ENCODE data around the gene PCDHA6.
"Not testable (repeated sequence)": the region's sequence is repeated elsewhere in the genome, so short reads cannot be mapped to it uniquely, and the experiment has no call there.

DNA sequence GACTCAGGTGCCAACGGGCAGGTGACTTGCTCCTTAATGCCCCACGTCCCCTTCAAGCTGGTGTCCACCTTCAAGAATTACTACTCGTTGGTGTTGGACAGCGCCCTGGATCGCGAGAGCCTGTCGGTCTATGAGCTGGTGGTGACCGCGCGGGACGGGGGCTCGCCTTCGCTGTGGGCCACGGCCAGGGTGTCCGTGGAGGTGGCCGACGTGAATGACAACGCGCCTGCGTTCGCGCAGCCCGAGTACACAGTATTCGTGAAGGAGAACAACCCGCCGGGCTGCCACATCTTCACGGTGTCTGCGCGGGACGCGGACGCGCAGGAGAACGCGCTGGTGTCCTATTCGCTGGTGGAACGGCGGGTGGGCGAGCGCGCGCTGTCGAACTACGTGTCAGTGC, 40.3 kb upstream of the PCDHA6 start:
- TF ChIP-seq CTCF (conservative IDR thresholded peaks at IDR 0.05; ENCODE audit: low read depth, low read length); CHD1 (IDR thresholded peaks at IDR 0.05; ENCODE audit: low read depth, low read length); POLR2A (IDR thresholded peaks at IDR 0.05; ENCODE audit: low read depth, low read length); CEBPB (IDR thresholded peaks at IDR 0.05; ENCODE audit: low read depth, low read length); MAZ (IDR thresholded peaks at IDR 0.05; ENCODE audit: borderline replicate concordance, low read depth, low read length); RFX5 (IDR thresholded peaks at IDR 0.05; ENCODE audit: low read depth, low read length); NFE2L2 (IDR thresholded peaks at IDR 0.05; ENCODE audit: low read depth, low read length); RAD21 (IDR thresholded peaks at IDR 0.05; ENCODE audit: low read length); RCOR1 (IDR thresholded peaks at IDR 0.05; ENCODE audit: insufficient replicate concordance, low read length); ELK1 (IDR thresholded peaks at IDR 0.05; ENCODE audit: borderline replicate concordance, low read depth, low read length): not testable (repeated sequence)
- TF ChIP-seq, protein P1, sequence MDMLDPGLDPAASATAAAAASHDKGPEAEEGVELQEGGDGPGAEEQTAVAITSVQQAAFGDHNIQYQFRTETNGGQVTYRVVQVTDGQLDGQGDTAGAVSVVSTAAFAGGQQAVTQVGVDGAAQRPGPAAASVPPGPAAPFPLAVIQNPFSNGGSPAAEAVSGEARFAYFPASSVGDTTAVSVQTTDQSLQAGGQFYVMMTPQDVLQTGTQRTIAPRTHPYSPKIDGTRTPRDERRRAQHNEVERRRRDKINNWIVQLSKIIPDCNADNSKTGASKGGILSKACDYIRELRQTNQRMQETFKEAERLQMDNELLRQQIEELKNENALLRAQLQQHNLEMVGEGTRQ (IDR thresholded peaks at IDR 0.05; ENCODE audit: low read depth, low read length): not testable (repeated sequence)
